ENCODE data around the gene ZNF385C. TPM values are rescaled to one million over a fixed set of nuclear protein-coding genes. Genes with fewer than 3 reads are reported as not detected.

The ZNF385C gene
- total and polyA plus RNA-seq, 11 donors = 0.06 to 0.38 (median 0.19) TPM; not detected in 3

GRCh38 chr17:42062681-42063080, 35.6 kb downstream of the ZNF385C start:
- 87 to 91% (median 89%) methylated on average over 13 to 14 of the region's 14 CpGs for WGBS, 4 donors
- intact Hi-C loops (cut with DNase I) = loop anchor here in 2 of 10 donors (10.0 kb wide), 3 partner anchors 52 to 122 kb away; partner anchors contain the start of genes CNP (in 1 of the 2), DHX58 (in 1 of the 2), HCRT (in 1 of the 2) and KCNH4 (in 1 of the 2)
- no peaks in the 10 kb centered on the region for H3K9me3 ChIP-seq
- no peak overlapping the region for H3K27ac ChIP-seq
- H3K4me3 ChIP-seq = no peak overlapping the region
- H3K4me1 ChIP-seq = peaks cover 0 to 10% (median 2%) of the 10 kb centered on the region in 12 donors
- H3K36me3 ChIP-seq = no peaks in the 10 kb centered on the region
- peaks cover 0 to 4% (median 0%) of the 10 kb centered on the region in 9 donors for H3K27me3 ChIP-seq
- TF ChIP-seq CTCF (IDR thresholded peaks at IDR 0.05) = no peak
- TF ChIP-seq POLR2A (IDR thresholded peaks at IDR 0.05) = no peak
- no peak for ATAC-seq
- no peak for DNase-seq

GRCh38 chr17:42061646-42062487, 36.4 kb downstream of the ZNF385C start:
- H3K27me3 ChIP-seq = peaks cover 0 to 4% (median 0%) of the 10 kb centered on the region in 9 donors
- WGBS, 4 donors = 68 to 81% (median 71%) methylated on average over 4 to 5 of the region's 5 CpGs

GRCh38 chr17:42060231-42060630, 38.0 kb downstream of the ZNF385C start:
- intact Hi-C loops (cut with DNase I) = loop anchor here in 2 of 10 donors (10.0 kb wide), 3 partner anchors 55 to 125 kb away; partner anchors contain the start of genes CNP (in 1 of the 2), DHX58 (in 1 of the 2), HCRT (in 1 of the 2) and KCNH4 (in 1 of the 2)
- peaks cover 0 to 9% (median 2%) of the 10 kb centered on the region in 12 donors for H3K4me1 ChIP-seq
- peaks cover 0 to 13% (median 3%) of the 10 kb centered on the region in 9 donors for H3K27me3 ChIP-seq
- DNase-seq = no peak
- H3K9me3 ChIP-seq = no peaks in the 10 kb centered on the region
- TF ChIP-seq CTCF (IDR thresholded peaks at IDR 0.05) (no peak), POLR2A (IDR thresholded peaks at IDR 0.05) (no peak)
- no peak overlapping the region for H3K4me3 ChIP-seq
- H3K27ac ChIP-seq = no peak overlapping the region
- 85 to 89% (median 86%) methylated on average over 4 of the region's 4 CpGs for WGBS, 4 donors
- ATAC-seq = no peak
- no peaks in the 10 kb centered on the region for H3K36me3 ChIP-seq

More at GRCh38 chr17:42061646-42062487, 36.4 kb downstream of the ZNF385C start:
- H3K36me3 ChIP-seq = no peaks in the 10 kb centered on the region
- TF ChIP-seq CTCF (IDR thresholded peaks at IDR 0.05) (no peak), POLR2A (IDR thresholded peaks at IDR 0.05) (no peak)
- DNase-seq = no peak
- intact Hi-C loops (cut with DNase I) = loop anchor here in 2 of 10 donors (10.0 kb wide), 3 partner anchors 53 to 123 kb away; partner anchors contain the start of genes CNP (in 1 of the 2), DHX58 (in 1 of the 2), HCRT (in 1 of the 2) and KCNH4 (in 1 of the 2)
- H3K9me3 ChIP-seq = no peaks in the 10 kb centered on the region
- no peak for ATAC-seq
- peaks cover 0 to 9% (median 2%) of the 10 kb centered on the region in 12 donors for H3K4me1 ChIP-seq
- H3K4me3 ChIP-seq = no peak overlapping the region
- no peak overlapping the region for H3K27ac ChIP-seq

- WGBS, 4 donors = 65 to 76% (median 70%) methylated on average over 4 of the region's 4 CpGs
These were observed 38.5 kb downstream of the ZNF385C start for GRCh38 chr17:42059815-42060214.

More at GRCh38 chr17:42059815-42060214, 38.5 kb downstream of the ZNF385C start:
- Histone ChIP-seq H3K27ac (no peak overlapping the region), H3K36me3 (no peaks in the 10 kb centered on the region), H3K9me3 (no peaks in the 10 kb centered on the region), H3K4me3 (no peak overlapping the region), H3K27me3 (peaks cover 0 to 16% (median 6%) of the 10 kb centered on the region in 9 donors), H3K4me1 (peaks cover 0 to 9% (median 2%) of the 10 kb centered on the region in 12 donors)
- DNase-seq = no peak
- intact Hi-C loops (cut with DNase I) = loop anchor here in 2 of 10 donors (10.0 kb wide), 3 partner anchors 55 to 125 kb away; partner anchors contain the start of genes CNP (in 1 of the 2), DHX58 (in 1 of the 2), HCRT (in 1 of the 2) and KCNH4 (in 1 of the 2)
- TF ChIP-seq CTCF (IDR thresholded peaks at IDR 0.05) (no peak), POLR2A (IDR thresholded peaks at IDR 0.05) (no peak)
- ATAC-seq = no peak

All from heart left ventricle (tissue), 16 donors.